ENCODE measurements around the gene ZNF850. TPM values are rescaled to one million over a fixed set of nuclear protein-coding genes. Genes with fewer than 3 reads are reported as not detected.

The ZNF850 gene
- total and polyA plus RNA-seq, 9 donors, result 0.91 to 3.7 (median 1.4) TPM

GRCh38 chr19:36709423-36709822 lies 63.2 kb downstream of the ZNF850 start:
- H3K27ac ChIP-seq (ENCODE audit: low read length), result no peak overlapping the region
- peaks cover 64% of the 10 kb centered on the region for H3K9me3 ChIP-seq (replicated peaks; ENCODE audit: control insufficient read depth, low read depth, low read length)
- H3K4me3 ChIP-seq (ENCODE audit: low read length), result no peak overlapping the region
- no peaks in the 10 kb centered on the region for H3K4me1 ChIP-seq (ENCODE audit: control insufficient read depth, insufficient read depth, low read length)
- DNase-seq, result no peak
- WGBS (ENCODE audit: insufficient coverage), result 94% methylated on average over 2 of the region's 2 CpGs
- H3K27me3 ChIP-seq (ENCODE audit: control insufficient read depth, insufficient read depth, low read length), result no peaks in the 10 kb centered on the region
- peaks cover 39% of the 10 kb centered on the region for H3K36me3 ChIP-seq (ENCODE audit: control insufficient read depth, insufficient read depth, low read length)

DNA sequence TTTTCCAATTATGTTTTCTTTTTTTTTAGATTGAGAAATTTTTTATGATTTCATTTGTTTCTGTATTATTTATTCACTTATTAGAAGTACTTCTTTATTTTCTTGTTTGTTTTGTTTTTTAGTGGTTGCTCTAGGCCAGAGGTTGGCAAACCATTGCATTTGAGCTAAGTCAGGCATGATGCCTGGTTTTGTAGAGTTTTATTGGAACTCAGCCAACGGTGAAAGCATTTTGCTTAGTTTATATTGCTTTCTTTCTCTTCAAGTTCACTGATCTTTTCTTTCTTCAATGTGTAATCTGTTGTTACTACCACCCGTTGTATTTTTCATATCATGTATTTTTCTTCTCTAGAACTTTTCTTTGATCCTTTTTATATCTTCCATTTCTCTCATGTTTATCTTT lies 65.5 kb downstream of the ZNF850 start:
- H3K4me1 ChIP-seq (ENCODE audit: control insufficient read depth, insufficient read depth, low read length), result no peaks in the 10 kb centered on the region
- peaks cover 22% of the 10 kb centered on the region for H3K36me3 ChIP-seq (ENCODE audit: control insufficient read depth, insufficient read depth, low read length)
- H3K9me3 ChIP-seq (replicated peaks; ENCODE audit: control insufficient read depth, low read depth, low read length), result peaks cover 52% of the 10 kb centered on the region
- H3K27me3 ChIP-seq (ENCODE audit: control insufficient read depth, insufficient read depth, low read length), result no peaks in the 10 kb centered on the region
- WGBS (ENCODE audit: insufficient coverage), result no CpG with 5 or more reads among the region's 2 CpGs
- no peak for DNase-seq
- H3K4me3 ChIP-seq (ENCODE audit: low read length), result no peak overlapping the region
- no peak overlapping the region for H3K27ac ChIP-seq (ENCODE audit: low read length)

DNA sequence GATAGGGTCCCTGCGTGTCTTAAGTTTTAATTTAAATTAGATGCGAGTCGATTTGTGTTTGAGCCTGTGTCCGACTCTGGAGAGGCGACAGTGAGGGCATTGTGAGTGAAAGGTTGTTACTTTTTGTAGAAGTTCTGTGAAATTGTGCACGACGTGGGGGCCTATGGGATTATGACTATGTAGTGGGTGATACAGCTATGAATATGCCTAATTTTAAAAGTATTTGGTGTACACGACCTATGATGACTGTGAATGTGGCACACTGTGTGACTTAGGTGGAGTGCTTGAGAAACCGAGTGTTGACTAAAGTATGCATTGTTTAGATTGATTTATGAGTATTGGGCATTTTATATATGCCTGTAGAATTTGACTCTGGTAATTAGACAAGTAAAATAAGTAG lies 84.5 kb downstream of the ZNF850 start:
- Histone ChIP-seq H3K27me3 (ENCODE audit: control insufficient read depth, insufficient read depth, low read length) (no peaks in the 10 kb centered on the region), H3K36me3 (ENCODE audit: control insufficient read depth, insufficient read depth, low read length) (peaks cover 35% of the 10 kb centered on the region), H3K4me3 (ENCODE audit: low read length) (peak overlapping the region; percentile 92), H3K4me1 (ENCODE audit: control insufficient read depth, insufficient read depth, low read length) (peaks cover 10% of the 10 kb centered on the region), H3K27ac (ENCODE audit: low read length) (peak overlapping the region; percentile 81), H3K9me3 (replicated peaks; ENCODE audit: control insufficient read depth, low read depth, low read length) (peaks cover 13% of the 10 kb centered on the region)
- 9% methylated on average over 9 of the region's 9 CpGs for WGBS (ENCODE audit: insufficient coverage)
- no peak for DNase-seq

DNA sequence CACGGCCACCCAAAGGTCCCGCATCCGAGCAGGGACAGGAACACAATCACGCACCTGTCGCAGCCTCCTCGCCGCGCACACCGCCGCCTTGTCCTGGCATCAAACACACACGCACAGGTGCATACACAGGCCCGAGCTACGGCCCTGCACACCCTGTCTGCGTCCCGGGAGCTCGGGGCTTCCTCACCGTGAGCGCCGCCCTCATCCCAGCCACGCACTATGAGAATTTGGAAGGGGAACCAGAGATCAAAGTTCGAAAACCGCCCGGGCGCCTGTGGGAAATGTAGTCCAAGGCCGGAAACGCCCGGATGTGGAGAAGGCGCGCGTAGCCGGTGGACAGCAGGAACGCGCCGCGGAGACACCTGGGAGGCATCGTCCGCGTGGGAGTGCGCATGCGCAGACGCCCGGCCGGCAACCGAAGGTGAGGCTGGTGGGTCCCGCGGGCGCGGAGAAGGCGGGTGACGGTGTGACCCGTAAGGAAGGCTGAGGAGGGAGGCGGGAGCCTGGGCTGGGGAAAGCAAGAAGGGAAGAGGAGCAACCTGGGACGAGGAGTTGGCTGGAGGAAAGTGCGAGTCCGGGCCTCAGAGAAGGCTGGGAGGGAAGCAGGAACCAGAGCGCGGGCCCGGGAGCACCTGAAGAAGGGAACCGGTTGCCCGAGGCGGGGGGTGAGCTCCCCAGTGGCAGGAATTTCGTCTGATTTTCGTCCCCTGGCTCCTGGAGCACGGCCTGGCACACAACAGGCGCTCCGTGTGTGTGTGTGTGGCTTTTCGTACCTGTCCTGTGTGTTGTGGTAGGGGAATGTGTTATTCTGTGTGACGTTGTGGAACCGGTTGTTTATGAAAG lies 85.2 kb downstream of the ZNF850 start, which contains the start of gene ZNF567:
Gene ZNF567 (plus strand): TSS at position 399 of the 843 bp plus-strand sequence. CDS start 7,256 bp downstream, outside the sequence.
- Histone ChIP-seq H3K36me3 (ENCODE audit: control insufficient read depth, insufficient read depth, low read length) (peaks cover 30% of the 10 kb centered on the region), H3K27ac (ENCODE audit: low read length) (peak within 1 kb of the TSS; percentile 88), H3K27me3 (ENCODE audit: control insufficient read depth, insufficient read depth, low read length) (no peaks in the 10 kb centered on the region), H3K4me1 (ENCODE audit: control insufficient read depth, insufficient read depth, low read length) (peaks cover 10% of the 10 kb centered on the region), H3K4me3 (ENCODE audit: low read length) (peak within 1 kb of the TSS; percentile 92), H3K9me3 (replicated peaks; ENCODE audit: control insufficient read depth, low read depth, low read length) (peaks cover 11% of the 10 kb centered on the region)
- WGBS (ENCODE audit: insufficient coverage), result under 1% methylated on average over 69 of the region's 69 CpGs
- peak; percentile 99 for DNase-seq

DNA sequence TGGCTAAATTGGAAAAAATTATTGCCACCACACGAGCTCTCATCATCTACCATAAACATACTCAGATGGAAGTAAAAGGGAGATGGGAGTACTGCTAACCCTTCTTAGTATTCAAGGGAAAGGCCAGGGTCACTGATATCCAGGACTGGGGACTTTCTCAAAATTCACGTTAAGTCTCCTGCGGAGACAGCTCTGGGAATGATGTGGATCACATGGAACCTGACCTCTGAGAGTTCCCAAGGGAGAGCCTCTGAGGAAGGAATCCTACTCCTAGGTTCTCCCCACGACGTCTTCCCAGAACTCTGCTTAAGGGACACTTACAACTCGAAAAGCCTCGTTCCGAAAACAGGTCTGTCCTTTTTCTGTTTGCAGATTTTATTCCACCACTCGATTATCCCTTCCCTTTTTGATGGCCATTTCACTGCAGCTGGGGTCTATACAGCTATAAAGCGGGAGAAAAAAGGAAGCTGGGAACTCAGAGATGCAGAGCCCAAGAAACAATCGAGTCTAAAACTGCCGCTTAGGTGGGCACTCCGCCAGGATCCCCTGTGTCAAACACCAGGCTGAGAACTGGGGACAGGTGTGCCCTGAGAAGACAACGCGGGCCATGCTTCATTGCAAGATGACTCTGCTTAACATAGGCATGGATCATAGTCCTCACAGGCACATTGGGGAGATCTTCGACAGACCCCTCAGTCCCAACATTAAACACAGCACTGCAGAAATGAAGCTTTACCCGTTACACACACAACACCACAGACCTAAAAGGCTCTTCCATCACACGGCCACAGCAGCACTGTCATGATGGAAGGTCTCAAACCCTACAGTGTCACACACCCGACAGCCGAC lies 86.0 kb downstream of the ZNF850 start:
- peaks cover 25% of the 10 kb centered on the region for H3K36me3 ChIP-seq (ENCODE audit: control insufficient read depth, insufficient read depth, low read length)
- peaks cover 10% of the 10 kb centered on the region for H3K4me1 ChIP-seq (ENCODE audit: control insufficient read depth, insufficient read depth, low read length)
- H3K27ac ChIP-seq (ENCODE audit: low read length), result peak overlapping the region; percentile 88
- no peaks in the 10 kb centered on the region for H3K27me3 ChIP-seq (ENCODE audit: control insufficient read depth, insufficient read depth, low read length)
- WGBS (ENCODE audit: insufficient coverage), result 9% methylated on average over 18 of the region's 20 CpGs
- H3K9me3 ChIP-seq (replicated peaks; ENCODE audit: control insufficient read depth, low read depth, low read length), result peaks cover 8% of the 10 kb centered on the region
- H3K4me3 ChIP-seq (ENCODE audit: low read length), result peak overlapping the region; percentile 92
- peak; percentile 67 for DNase-seq

DNA sequence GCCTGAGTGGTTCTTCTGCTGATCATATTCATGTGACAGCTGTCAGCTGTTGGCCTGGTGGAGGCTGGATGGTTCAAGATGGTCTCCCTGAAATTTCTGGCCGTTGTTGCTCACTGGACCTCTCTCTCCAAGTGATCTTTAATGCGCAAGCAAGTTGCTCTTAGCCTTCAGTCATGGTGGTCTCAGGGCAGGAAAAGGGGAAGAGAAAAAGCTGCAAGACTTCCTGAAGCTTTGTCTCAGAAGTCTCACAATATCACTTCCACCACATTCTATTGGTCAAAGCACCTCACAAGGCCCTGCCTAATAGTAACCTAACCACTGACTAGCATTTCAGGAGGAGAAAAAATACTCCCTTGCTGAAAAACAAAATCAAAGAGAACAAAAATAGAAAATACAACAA lies 86.8 kb downstream of the ZNF850 start:
- H3K4me3 ChIP-seq (ENCODE audit: low read length), result no peak overlapping the region
- peak; percentile 5 for DNase-seq
- WGBS (ENCODE audit: insufficient coverage), result 83% methylated on average over 1 of the region's 2 CpGs

DNA sequence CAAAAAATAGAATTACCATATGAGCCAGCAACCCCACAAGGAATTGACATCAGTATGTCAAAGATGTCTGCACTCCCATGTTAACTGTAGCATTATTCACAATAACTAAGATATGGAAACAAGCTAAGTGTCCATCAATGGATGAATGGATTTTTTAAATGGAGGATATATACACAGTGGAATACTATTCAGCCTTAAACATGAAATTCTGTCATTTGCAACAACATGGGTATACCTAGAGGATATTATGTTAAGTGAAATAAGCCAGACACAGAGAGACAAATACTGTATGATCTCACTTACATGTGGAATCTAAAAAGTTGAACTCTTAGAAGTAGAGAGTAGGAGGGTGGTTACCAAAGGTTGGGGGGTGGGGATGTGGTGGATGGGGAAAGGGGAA lies 93.2 kb downstream of the ZNF850 start:
- Histone ChIP-seq H3K9me3 (replicated peaks; ENCODE audit: control insufficient read depth, low read depth, low read length) (peaks cover 14% of the 10 kb centered on the region), H3K36me3 (ENCODE audit: control insufficient read depth, insufficient read depth, low read length) (peaks cover 20% of the 10 kb centered on the region), H3K4me3 (ENCODE audit: low read length) (no peak overlapping the region), H3K27ac (ENCODE audit: low read length) (no peak overlapping the region), H3K4me1 (ENCODE audit: control insufficient read depth, insufficient read depth, low read length) (no peaks in the 10 kb centered on the region), H3K27me3 (ENCODE audit: control insufficient read depth, insufficient read depth, low read length) (no peaks in the 10 kb centered on the region)
- no peak for DNase-seq

More for the DNA sequence above, 86.8 kb downstream of the ZNF850 start:
- Histone ChIP-seq H3K36me3 (ENCODE audit: control insufficient read depth, insufficient read depth, low read length) (peaks cover 18% of the 10 kb centered on the region), H3K9me3 (replicated peaks; ENCODE audit: control insufficient read depth, low read depth, low read length) (peaks cover 4% of the 10 kb centered on the region), H3K27me3 (ENCODE audit: control insufficient read depth, insufficient read depth, low read length) (no peaks in the 10 kb centered on the region), H3K4me1 (ENCODE audit: control insufficient read depth, insufficient read depth, low read length) (peaks cover 10% of the 10 kb centered on the region), H3K27ac (ENCODE audit: low read length) (no peak overlapping the region)

- H3K27ac ChIP-seq (ENCODE audit: low read length), result no peak overlapping the region
- H3K36me3 ChIP-seq (ENCODE audit: control insufficient read depth, insufficient read depth, low read length), result peaks cover 20% of the 10 kb centered on the region
- no peaks in the 10 kb centered on the region for H3K27me3 ChIP-seq (ENCODE audit: control insufficient read depth, insufficient read depth, low read length)
- no peak overlapping the region for H3K4me3 ChIP-seq (ENCODE audit: low read length)
- 100% methylated on average over 1 of the region's 2 CpGs for WGBS (ENCODE audit: insufficient coverage)
- H3K4me1 ChIP-seq (ENCODE audit: control insufficient read depth, insufficient read depth, low read length), result no peaks in the 10 kb centered on the region
- DNase-seq, result no peak
- peaks cover 33% of the 10 kb centered on the region for H3K9me3 ChIP-seq (replicated peaks; ENCODE audit: control insufficient read depth, low read depth, low read length)
Observed at GRCh38 chr19:36674201-36674600, 98.4 kb downstream of the ZNF850 start.

DNA sequence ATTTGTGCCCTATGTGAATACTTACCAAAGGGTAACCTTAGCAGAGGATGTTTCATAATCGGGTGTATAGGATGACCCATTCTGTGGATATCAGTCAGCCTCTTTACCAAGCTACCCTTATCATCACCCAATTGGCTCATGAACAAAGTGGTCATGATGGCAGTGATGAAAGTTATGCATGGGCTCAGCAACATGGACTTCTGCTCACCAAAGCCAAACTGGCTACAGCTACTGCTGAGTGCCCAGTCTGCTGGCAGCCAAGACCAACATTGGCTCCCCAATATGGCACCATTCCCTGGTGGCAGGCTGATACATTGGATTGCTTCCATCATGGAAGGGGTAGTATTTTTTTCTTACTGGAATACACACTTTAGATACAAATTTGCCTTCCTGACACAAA lies 100.2 kb downstream of the ZNF850 start:
- peaks cover 11% of the 10 kb centered on the region for H3K36me3 ChIP-seq (ENCODE audit: control insufficient read depth, insufficient read depth, low read length)
- peaks cover 5% of the 10 kb centered on the region for H3K4me1 ChIP-seq (ENCODE audit: control insufficient read depth, insufficient read depth, low read length)
- no peak overlapping the region for H3K4me3 ChIP-seq (ENCODE audit: low read length)
- no CpG with 5 or more reads among the region's 1 CpG for WGBS (ENCODE audit: insufficient coverage)
- H3K27me3 ChIP-seq (ENCODE audit: control insufficient read depth, insufficient read depth, low read length), result no peaks in the 10 kb centered on the region
- H3K27ac ChIP-seq (ENCODE audit: low read length), result no peak overlapping the region
- no peak for DNase-seq
- peaks cover 33% of the 10 kb centered on the region for H3K9me3 ChIP-seq (replicated peaks; ENCODE audit: control insufficient read depth, low read depth, low read length)

GRCh38 chr19:36668646-36669045 lies 104.0 kb downstream of the ZNF850 start:
- Histone ChIP-seq H3K27me3 (ENCODE audit: control insufficient read depth, insufficient read depth, low read length) (no peaks in the 10 kb centered on the region), H3K9me3 (replicated peaks; ENCODE audit: control insufficient read depth, low read depth, low read length) (peaks cover 26% of the 10 kb centered on the region), H3K4me1 (ENCODE audit: control insufficient read depth, insufficient read depth, low read length) (peaks cover 10% of the 10 kb centered on the region), H3K27ac (ENCODE audit: low read length) (no peak overlapping the region), H3K4me3 (ENCODE audit: low read length) (no peak overlapping the region), H3K36me3 (ENCODE audit: control insufficient read depth, insufficient read depth, low read length) (peaks cover 18% of the 10 kb centered on the region)
- DNase-seq, result no peak
- WGBS (ENCODE audit: insufficient coverage), result 83% methylated on average over 1 of the region's 2 CpGs

Measured in muscle of leg (tissue), 11 donors.